NCI-H774 (cell line): Measurements from ENCODE around the gene RNPS1.

ENCODE experiments used
- DNase-seq: peaks from one replicate; lab custom pipeline; 2025; lab: John Stamatoyannopoulos, UW

The RNPS1 gene, protein sequence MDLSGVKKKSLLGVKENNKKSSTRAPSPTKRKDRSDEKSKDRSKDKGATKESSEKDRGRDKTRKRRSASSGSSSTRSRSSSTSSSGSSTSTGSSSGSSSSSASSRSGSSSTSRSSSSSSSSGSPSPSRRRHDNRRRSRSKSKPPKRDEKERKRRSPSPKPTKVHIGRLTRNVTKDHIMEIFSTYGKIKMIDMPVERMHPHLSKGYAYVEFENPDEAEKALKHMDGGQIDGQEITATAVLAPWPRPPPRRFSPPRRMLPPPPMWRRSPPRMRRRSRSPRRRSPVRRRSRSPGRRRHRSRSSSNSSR

DNA sequence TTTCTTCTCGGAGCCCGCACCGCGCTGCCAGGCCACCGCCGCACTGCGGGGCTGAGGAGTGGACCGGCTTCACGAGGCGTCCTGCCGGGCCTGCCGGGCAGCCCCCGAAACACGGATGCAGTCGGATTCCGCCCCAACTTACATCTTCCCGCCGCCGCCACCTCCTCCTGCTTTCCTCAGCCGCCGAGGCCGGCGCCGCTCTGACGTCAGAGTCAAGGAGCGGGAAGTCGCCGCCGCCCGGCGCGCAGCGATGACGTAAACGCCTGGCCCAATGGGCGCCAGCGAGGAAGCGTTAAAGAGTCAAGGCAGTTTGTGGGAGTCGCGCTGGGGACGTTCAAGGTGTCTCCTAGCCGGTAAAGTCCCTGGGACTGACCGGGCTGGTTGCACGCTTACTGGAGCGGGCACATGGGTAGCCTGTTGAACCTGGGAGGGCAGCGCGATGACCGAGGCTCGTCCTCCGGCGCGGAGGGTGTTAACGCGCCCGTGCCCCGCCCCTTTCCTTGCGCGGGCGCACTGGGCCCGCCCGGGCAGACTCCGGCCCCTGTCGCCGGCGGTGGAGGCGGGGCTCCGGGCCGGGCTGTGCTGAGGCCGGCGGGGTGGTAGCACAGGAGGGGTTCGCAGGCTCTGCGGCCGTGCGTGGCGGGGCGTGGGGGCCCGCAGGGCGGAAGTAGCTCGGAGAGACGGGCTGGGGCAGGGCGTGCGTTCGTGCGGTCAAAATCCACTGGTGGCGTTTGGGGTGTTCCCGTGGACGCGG, at the start of gene RNPS1:
TSS of gene RNPS1 (minus strand) at position 214 of the 754 bp plus-strand sequence. CDS start 3,483 bp downstream, outside the sequence.
- peak; percentile 83 for DNase-seq

DNA sequence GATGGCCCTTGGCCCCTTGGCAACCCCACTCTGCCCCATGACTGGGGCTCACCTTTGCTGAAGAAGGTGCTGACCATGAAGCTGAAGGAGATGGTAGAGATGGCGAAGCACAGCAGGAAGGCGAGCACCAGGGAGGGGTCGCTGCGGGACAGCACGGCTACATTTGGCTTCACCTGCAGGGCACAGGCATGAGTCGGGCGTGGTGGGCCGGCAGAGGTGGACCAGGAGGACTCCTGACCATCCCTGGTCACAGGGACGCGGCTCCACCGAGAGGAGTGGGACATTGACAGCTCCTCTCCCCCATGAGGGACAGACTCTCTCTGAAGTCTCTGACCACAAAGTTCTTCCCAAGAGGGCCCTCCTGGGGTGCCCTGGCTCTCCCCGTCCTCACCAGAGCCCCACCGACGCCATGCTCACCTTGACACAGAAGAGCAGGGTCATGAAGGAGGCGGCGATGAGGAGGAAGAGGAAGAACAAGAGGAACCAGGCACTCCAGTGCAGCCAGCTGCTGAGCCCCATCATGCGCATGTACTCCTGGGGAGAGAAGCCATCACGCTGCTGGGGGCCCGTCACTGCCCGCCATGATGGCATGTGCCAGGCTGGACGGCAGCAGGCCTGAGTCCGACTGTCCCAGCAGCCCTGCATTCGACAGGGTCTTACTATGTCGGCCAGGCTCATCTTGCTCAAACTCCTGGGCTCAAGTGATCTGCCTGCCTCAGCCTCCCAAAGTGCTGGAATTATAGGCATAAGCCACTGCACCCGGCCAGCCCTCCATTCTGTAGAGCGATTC, 49.5 kb upstream of the RNPS1 start:
- no peak for DNase-seq

DNA sequence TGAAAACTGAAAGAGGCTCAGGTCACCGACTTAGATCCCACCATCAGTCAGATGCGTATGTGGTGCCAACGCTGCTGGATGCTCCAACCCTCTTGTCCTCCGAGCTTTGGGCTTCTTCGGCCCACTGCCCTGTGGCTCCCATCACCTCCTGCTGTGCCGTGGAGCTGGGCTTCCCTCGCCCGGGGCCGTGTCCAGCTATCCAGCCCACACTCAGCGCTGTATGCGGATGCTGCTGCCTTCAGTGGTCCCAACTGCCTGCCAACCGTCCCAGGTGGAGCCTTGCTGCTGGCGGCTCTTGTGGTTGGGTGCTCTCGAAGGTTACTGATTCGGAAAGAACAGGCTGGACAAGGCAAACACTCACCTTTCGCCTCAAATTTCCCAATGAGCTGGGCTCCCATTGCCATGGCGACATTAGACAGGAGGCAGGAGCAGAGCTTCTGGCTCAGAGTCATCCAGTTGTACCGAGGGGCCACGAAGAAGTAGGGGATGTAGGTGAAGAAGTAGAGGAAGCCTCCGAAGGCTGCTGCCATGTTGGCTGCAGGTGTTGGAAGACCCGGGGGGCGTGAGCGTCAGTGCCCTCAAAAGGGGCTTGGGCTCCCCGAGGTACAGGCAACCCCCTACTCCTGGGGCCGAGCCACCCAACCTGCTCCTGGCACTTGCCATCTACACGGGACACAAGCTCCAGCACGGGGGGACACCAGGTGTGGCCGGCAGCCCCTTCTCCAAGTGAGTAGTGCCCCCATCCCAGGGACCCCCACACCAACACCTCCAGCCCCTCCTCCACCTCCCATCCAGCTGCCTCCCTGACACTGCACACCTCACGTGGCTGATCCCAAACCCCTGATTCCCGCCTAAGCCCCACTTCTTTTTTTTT, 40.4 kb upstream of the RNPS1 start:
- DNase-seq: no peak

DNA sequence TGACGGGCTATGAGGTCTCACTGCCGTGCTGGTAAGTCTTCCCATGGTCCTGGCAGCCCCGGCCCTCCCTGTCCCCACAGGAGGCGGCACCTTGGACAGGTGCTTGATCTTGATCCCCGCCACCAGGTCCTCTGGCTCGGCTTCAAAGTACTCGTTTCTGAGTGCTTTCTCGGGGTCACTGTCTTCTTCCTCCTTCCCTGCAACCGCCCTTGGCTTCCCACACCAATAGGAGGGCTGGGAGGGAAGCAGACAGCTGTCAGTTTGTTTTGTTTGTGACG, 31.9 kb upstream of the RNPS1 start:
- no peak for DNase-seq

DNA sequence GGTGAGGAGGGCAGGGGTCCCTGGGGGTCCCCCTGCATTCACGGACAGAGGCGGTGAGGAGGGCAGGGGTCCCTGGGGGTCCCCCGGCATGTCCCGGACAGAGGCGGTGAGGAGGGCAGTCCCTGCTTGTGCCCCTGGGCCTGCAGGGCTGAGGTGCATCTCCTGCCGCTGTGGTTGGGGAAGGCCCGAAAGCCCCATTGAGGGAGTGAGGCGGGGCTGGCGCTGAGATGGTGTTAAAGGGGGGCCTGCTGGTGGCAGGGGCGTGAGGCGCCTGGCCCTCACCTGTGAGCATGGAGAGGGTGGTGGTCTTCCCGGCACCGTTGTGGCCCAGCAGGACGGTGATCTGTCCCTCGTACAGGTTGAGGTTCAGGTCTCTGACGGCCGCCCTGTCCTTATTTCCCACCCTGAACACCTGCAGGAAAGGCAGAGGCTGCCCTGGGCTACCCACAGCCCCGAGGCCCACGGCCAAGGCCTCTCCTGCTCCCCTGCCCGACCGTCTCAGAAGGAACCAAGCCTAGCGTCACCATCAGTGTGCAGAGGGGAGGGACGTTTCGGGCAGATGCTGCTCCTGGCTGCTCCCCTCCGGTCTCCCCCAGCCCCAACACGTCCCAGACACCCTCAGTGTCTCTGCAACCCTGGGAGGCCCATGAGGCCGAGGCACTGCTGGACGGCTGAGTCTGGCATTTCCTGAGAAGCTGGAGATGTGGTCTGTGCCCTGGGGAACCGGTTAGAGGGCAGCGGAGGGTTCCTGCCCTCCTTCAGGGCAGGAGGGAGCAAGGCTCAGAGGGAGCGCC, 31.4 kb upstream of the RNPS1 start:
- no peak for DNase-seq

DNA sequence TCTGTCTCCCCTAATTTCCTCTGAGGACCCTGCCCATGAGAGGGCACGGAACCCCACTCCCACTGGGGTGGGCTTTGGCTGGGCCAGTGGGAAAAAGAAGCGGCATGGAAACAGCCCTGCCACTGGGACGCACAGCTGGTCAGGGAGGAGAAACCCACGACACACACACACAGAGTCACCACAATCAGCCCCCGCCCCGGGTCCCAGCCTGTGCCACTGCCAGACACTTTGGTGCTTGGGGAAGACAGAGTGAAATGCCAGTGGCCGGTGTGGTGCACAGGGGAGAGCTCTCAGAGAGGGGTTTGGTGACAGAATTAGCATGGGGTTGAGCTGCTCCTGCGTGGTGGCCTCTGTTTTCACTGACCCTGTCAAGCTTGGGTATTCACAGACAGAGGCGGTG, 30.7 kb upstream of the RNPS1 start:
- DNase-seq: no peak

DNA sequence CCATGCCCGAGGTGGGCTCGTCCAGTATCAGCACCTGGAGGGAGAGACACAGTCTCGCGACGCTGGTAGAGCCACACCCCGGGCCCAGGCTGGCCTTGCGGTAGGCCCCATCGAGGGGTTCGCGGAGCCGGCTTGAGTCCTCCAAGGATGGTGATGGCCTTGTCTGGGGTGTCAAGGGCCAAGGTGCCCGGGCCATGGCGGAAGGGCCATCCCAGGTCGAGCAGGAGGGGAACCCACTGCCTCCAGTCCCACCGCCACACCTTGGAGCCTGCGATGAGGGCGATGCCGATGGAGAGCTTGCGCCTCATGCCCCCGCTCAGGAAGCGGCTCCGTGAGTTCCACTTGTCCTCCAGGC, 29.6 kb upstream of the RNPS1 start:
- no peak for DNase-seq

DNA sequence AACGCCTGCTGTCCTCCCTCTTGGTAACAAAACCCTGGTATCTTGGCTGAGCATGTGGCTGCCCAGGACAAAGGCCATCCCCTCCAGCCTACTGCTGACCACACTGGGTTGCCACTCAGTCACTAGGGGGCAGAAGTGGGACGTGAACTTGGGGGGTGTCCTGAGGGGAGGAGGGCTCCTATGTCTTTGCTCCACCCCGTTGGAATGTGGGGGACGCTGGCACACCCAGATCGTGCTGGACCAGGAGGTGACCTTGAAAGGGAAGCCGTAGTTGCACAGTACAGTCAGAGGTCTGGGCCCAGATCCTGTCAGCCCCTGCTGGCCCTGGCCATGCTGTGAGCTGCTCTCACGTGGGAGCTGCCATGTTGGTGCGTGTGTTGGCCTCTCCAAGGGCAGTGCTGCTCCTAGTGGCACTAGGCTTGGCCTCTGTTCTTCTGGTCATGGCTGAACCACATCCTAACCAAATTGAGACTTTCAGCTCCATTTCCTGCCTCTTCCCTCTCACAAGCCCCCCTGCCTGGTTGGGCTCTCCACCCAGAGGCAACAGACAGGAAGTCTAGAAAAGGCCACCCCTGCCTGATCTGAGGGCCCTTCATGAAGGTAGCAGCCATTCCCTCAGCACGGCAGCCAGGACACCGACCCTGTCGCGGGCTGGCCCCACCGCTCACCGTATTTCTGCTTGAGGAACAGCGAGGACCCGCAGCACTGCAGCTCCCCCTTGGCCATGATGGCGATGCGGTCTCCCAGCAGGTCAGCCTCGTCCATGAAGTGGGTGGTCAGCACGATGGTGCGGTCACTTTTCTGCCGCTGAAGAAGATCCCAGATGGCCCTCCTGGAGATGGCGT, 29.0 kb upstream of the RNPS1 start:
- no peak for DNase-seq

DNA sequence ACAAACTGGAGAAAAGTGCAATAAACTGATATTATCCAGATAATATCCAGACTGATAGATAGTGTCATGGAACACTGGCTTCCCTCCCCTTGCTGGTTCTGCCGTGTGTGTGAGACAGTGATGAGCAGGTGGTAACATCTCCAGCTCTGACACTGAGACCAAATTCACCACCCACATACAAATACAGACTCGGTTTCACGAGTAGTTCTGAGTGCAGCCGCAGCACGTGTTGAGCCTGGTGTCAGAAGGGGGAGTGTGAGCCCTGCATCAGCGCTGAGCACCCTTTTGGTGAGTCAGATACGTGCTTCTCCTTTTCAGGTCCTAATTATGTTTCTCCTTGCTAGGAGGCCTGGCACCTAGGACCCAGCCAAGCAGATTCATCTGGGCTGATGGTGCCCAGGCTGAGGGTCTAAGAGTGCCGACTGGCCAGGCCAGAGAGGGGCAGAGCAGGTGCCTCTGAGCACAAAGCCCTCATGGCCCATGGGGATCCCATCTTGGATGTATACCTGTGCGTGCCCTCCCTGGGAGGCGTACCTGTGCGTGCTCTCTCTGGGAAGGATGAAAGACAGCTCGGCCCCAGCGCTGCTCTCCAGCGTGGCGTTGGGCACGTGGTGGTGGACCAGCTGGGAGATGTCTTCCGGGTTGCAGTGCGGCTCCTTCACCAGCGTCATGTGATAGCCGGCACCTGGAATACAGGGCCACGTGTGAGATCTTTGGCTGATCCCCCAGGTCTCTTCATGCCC, 27.3 kb upstream of the RNPS1 start:
- no peak for DNase-seq

DNA sequence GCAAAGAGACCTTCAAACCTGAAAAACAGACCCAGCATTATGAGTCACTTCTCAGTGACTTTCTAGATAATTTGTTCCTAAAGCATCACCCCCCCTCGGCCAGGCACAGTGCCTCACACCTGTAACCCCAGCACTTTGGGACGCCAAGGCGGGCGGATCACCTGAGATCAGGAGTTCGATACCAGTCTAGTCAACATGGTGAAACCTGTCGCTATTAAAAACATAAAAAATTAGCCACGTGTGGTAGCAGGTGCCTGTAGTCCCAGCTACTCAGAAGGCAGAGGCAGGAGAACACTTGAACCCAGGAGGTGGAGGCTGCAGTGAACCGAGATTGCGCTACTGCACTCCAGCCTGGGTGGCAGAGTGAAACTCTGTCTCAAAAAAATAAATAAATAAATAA, 24.3 kb upstream of the RNPS1 start:
- no peak for DNase-seq

DNA sequence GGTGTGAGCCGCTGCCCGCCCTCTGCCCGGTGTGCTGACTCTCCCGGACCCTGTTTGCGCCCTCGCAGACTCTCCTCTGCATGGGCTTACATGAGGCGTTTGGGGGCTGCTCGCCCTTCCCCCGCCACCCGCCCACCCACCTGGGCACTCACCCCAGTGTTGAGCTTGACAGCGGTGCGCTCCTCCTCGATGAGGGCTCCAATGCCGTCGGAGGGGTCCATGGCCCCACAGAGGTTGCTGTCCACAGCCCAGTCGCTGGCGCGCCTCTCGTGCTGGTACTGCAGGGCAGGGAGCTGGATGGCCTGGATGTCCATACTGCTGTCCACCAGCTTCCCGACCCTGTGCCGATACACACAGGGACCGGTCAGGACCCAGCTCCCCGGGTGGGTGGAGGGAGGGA, 21.4 kb upstream of the RNPS1 start:
- no peak for DNase-seq

DNA sequence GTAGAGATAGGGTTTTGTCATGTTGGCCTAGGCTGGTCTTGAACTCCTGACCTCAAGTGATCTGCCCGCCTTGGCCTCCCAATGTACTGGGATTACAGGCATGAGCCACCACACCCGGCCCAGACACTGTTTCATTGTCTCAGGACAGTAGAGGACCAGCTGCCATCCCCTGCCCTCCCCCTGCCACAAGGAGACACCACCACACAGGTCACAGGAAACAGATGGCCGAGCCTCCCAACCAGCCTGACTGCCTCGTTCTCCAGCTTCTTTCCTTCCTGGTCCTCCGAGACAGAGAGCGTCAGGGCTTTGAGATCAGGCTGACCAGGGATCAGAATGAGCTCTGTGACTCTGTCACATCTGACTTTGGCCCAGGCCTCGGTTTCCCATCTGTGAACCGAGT, 20.8 kb upstream of the RNPS1 start:
- DNase-seq: no peak

DNA sequence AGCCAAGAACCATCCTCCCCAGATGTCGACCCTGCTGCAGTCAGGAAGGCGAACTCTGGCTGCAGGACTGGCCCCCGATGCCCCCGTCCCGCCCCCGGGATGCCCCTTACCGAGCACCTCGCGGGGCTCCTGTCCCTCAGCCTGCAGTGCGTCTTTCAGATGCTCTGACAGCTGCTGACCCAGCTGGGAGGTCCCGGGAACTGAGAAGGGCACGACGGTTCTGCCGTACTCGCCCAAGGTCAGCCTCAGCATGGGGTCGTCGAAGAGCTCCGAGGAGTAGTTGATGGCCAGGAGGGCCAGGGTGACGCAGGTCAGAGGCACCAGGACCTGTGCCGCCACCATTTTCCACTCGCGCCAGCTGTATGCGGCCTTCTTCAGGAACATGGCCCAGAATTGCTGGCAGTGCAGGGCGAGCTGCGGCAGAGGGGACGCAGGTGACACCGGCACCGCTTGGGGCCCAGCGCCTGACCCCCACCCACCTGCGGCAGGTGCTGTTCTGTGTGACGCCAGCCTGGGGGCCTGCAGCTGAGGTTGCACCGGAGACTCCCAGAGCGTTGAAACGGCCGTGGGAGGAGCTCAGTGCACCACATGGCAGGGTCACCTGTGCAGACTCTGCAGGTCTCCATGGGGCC, 20.1 kb upstream of the RNPS1 start:
- no peak for DNase-seq

DNA sequence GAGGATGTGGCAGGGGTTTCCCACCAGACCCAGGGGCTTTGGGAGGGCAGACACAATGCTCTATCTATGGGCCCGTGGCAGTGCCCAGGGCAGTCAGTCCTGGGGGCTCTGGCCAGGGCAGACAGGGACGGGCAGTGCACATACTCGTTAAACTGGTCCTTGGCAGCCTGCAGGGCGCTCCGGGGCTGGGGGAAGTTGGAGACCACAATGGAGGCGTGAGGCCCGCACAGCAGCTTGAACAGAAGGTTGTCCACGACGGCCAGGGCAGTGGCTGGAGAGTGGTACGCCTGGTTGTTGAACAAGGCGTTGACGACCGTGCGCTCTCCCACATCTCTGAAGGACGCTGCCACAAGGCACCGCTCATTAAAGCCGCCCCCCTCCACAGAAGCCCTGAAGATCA, 18.6 kb upstream of the RNPS1 start:
- DNase-seq: no peak

DNA sequence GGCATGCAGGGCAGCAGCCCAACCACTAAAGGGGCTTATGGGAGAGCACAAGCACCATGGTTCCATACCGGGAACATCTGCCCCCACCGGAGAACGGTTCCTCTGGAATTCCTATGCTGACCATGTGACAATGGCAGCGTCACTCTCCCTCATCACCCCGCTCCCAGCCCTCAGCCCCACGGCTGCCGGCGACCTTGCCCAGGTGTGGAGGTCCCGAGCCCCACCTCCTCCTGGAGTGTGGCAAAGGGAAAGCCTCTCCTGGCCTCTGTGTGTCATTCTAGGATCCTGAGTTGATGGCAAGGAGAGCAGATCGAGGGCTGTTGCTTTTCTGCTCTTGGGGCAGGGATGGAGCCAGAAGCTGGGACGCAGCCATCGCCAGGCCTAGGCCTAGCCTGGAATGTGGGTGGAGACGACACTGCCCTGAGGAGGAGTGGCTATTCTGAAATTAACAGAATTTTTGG, 17.8 kb upstream of the RNPS1 start:
- no peak for DNase-seq

DNA sequence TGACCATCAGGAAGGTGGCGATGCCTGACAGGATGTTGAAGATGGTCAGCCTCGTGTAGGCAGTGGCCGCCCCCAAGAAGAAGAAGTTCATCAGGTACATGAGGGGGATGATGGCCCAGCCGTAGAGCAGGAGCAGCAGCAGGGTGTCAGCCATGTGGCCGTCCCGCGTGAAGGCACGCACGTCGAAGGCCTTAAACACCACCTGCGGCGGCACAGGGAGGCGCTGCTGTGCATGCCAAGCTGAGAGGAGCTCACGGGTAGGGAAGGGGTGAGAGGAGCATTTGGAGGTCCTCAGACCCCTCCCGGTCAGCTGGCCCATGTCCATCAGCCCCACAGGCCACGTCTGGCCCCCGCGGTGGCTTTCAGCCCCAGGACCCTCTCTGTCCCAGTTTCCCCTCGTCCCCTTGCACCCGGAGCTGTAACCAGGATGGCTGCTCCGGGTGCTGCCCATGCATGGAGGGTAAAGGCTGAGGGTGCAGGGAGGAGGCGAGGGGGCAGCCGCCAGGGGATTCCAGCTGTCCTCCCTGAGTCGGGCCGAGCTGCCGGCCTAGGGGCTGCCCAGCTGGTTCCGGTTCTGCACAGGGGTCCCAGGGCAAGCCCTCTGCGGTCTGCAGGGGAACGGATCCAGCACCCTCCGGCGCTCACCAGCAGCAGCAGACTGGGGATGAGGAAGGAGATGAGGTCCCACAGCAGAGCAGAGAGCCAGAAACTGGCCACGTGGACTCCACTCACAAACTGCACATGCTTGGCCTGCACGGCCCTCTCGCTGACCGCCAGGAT, 17.1 kb upstream of the RNPS1 start:
- no peak for DNase-seq

DNA sequence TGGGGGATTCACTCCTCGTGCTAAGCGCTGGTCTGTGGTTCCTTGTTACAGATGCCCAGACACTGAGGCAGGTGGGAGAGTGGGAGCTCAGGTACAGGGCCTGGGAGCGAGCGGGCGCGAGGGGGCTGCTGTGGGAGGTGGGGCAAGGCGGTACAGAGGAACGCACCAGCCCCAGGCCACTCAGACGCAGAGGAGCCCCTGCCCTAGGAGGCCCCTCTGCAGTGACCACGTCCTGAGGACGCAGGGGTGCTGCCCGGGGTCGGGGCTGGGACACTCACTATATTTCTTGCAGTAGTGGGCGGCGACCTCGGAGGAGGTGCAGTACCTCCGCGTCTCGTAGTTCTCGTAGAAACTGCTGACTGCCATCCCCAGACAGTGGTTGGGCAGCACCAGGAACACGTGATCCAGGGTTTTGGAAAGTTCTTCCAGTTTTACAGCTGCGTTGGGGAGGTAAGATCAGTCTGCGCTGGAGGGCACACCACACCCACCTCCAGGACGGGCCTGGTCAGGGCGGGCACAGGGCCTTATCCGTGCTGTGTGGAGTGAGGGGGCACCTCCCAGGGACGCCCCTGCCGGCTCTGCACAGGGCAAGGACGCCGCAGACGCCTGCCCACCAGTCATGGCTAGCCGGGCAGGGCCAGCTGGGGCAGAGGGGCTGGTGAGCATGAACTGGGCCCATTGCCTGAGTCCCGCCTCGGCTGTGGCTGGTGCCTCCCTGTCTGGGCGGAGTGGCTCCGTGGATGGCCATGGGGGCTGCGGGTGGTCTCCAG, 16.3 kb upstream of the RNPS1 start:
- no peak for DNase-seq
